ENCODE results near the gene KLHL2. TPM values are rescaled to one million over a fixed set of nuclear protein-coding genes. Genes with fewer than 3 reads are reported as not detected.

The KLHL2 gene
- total and polyA plus RNA-seq, 2 of the 13 experiments (the other 11 are each of a cell fraction or from before 2014, with no cell fraction given): 9.2 to 17.6 TPM

GRCh38 chr4:165343353-165344191, 136.2 kb downstream of the KLHL2 start (continued):
- TF ChIP-seq ARID5B (CRISPR knock-in tag; IDR thresholded peaks at IDR 0.05): 0 out of 2 replicates have a peak, but pooled peaks have one; percentile 12
- no peak for TF ChIP-seq ZKSCAN8 (CRISPR knock-in tag; IDR thresholded peaks at IDR 0.05; ENCODE audit: borderline replicate concordance)
- peak in 1 of 2 experiments; percentile 55; a peak in 1 of 4 replicates for TF ChIP-seq KLF16 (CRISPR knock-in tag; IDR thresholded peaks at IDR 0.05)
- TF ChIP-seq SMC3 (IDR thresholded peaks at IDR 0.05; ENCODE audit: low read length): peak; percentile 53
- TF ChIP-seq NAIF1 (CRISPR knock-in tag; IDR thresholded peaks at IDR 0.05; ENCODE audit: borderline replicate concordance): no peak
- TF ChIP-seq ZNF446 (CRISPR knock-in tag; IDR thresholded peaks at IDR 0.05): no peak
- TF ChIP-seq SMARCC2 (IDR thresholded peaks at IDR 0.05): no peak
- TF ChIP-seq NBN (conservative IDR thresholded peaks at IDR 0.05): no peak
- TF ChIP-seq MXD4 (CRISPR knock-in tag; IDR thresholded peaks at IDR 0.05): no peak
- no peak for TF ChIP-seq ZFP91 (CRISPR knock-in tag; IDR thresholded peaks at IDR 0.05; ENCODE audit: borderline replicate concordance)
- TF ChIP-seq GABPA (IDR thresholded peaks at IDR 0.05; ENCODE audit: low read depth, low read length): no peak
- peak; percentile 7; the same call in 1 of the 2 replicates for TF ChIP-seq GABPA (CRISPR knock-in tag; IDR thresholded peaks at IDR 0.05; ENCODE audit: low read depth)
- no peak for TF ChIP-seq HIC2 (CRISPR knock-in tag; IDR thresholded peaks at IDR 0.05; ENCODE audit: low read depth)
- no peak for TF ChIP-seq NCOA1 (CRISPR knock-in tag; IDR thresholded peaks at IDR 0.05)
- TF ChIP-seq ATF6 (CRISPR knock-in tag; conservative IDR thresholded peaks at IDR 0.05): 0 out of 2 replicates have a peak, but pooled peaks have one; percentile 58
- no peak for TF ChIP-seq ATF4 (CRISPR knock-in tag; IDR thresholded peaks at IDR 0.05)
